HG03103 (cell line): ENCODE data around the gene CST4.
A peak's percentile ranks its signal among the peaks of the same experiment; 100 is the strongest.
"Not testable (repeated sequence)": the region's sequence is repeated elsewhere in the genome, so short reads cannot be mapped to it uniquely, and the experiment has no call there.

Experiments used
- ATAC-seq: cut with Tn5 transposase; IDR thresholded peaks from one replicate; pipeline ENCODE4 v1.9.1; 2021; ENCODE audit warnings: low read depth; ENCODE audit not compliant: unreplicated experiment

CST4 gene

GRCh38 chr20:23645575-23645974 lies 43.3 kb downstream of the CST4 start:
- ATAC-seq, result no peak

GRCh38 chr20:23644164-23644563 lies 44.7 kb downstream of the CST4 start:
- no peak for ATAC-seq

GRCh38 chr20:23643659-23644058 lies 45.2 kb downstream of the CST4 start:
- ATAC-seq, result no peak

GRCh38 chr20:23641936-23642751 lies 46.7 kb downstream of the CST4 start:
- ATAC-seq, result no peak

- no peak for ATAC-seq
Measured at GRCh38 chr20:23640671-23641667, 47.9 kb downstream of the CST4 start.

- no peak for ATAC-seq
Measured at GRCh38 chr20:23640018-23640601, 48.7 kb downstream of the CST4 start.

GRCh38 chr20:23639490-23639958 lies 49.3 kb downstream of the CST4 start:
- no peak for ATAC-seq

GRCh38 chr20:23638309-23638708 lies 50.5 kb downstream of the CST4 start:
- ATAC-seq, result no peak

GRCh38 chr20:23637282-23638221 lies 51.3 kb downstream of the CST4 start, which contains the start of gene CST3:
Gene CST3 (minus strand): TSS chr20:23637955. CDS start chr20:23637862, 93 bp downstream.
- peak; percentile 45 for ATAC-seq

- no peak for ATAC-seq
Measured at GRCh38 chr20:23636908-23637281, 51.9 kb downstream of the CST4 start.

- ATAC-seq, result no peak
Measured at GRCh38 chr20:23636182-23636907, 52.5 kb downstream of the CST4 start.

- not testable (repeated sequence) for ATAC-seq
Measured at GRCh38 chr20:23635768-23636090, 53.1 kb downstream of the CST4 start.
